Caco-2 (cell line): ENCODE measurements around the gene ELMO3. TPM values are rescaled to one million over a fixed set of nuclear protein-coding genes. Genes with fewer than 3 reads are reported as not detected.

Experiments
- BruUV-seq: library from RNA; stranded (reverse); fragments of 400-500 nt; replicated peaks from 2 replicates; lab custom pipeline; 2021; lab: Mats Ljungman, UMichigan
- CTCF ChIA-PET: fragments of 300-600 bp; sonication (Branson Sonifier 250); formaldehyde crosslinking; loops from one replicate; lab custom pipeline; 2022; ENCODE audit warnings: antibody characterized with exemption; lab: Charles Lee
- POLR2A ChIA-PET: fragments of 300-600 bp; sonication (Branson Sonifier 250); formaldehyde crosslinking; loops from one replicate; lab custom pipeline; 2022; ENCODE audit warnings: antibody characterized with exemption; lab: Charles Lee
- DNase-seq, 2 experiments: peaks; one replicate each; pipeline versions ENCODE4 v3.0.0 to v3.0.0-alpha.2; 2020 to 2022
- H3K27me3 ChIP-seq: replicated peaks from 2 replicates; pipeline ENCODE4 v1.6.0; 2011; ENCODE audit warnings: low read length; ENCODE audit not compliant: control insufficient read depth, insufficient read depth
- H3K36me3 ChIP-seq: 2 replicates; pipeline ENCODE4 v1.5.1; 2011; ENCODE audit warnings: low read length; ENCODE audit not compliant: control insufficient read depth, insufficient read depth
- H3K4me1 ChIP-seq: fragments of 250-450 bp; sonication (Bioruptor Pico); 2 replicates; pipeline ENCODE4 v1.5.1; 2020; ENCODE audit warnings: mild to moderate bottlenecking
- H3K4me3 ChIP-seq: 2 replicates; pipeline ENCODE4 v1.5.1; 2011; ENCODE audit warnings: low read depth, mild to moderate bottlenecking, control low read depth, low read length
- H3K9me3 ChIP-seq: fragments of 250-450 bp; sonication (Bioruptor Pico); 2 replicates; pipeline ENCODE4 v1.5.1; 2020; ENCODE audit warnings: mild to moderate bottlenecking, moderate library complexity
- H3K27ac Mint-ChIP-seq: one replicate; pipeline ENCODE4 v1.8.0; 2022; ENCODE audit warnings: mixed read lengths; ENCODE audit not compliant: unreplicated experiment
- H3K27me3 Mint-ChIP-seq: one replicate; pipeline ENCODE4 v1.8.0; 2022; ENCODE audit warnings: mixed read lengths; ENCODE audit not compliant: insufficient read depth, unreplicated experiment
- H3K36me3 Mint-ChIP-seq: one replicate; pipeline ENCODE4 v1.8.0; 2022; ENCODE audit warnings: mild to moderate bottlenecking, mixed read lengths; ENCODE audit not compliant: insufficient read depth, unreplicated experiment
- H3K4me1 Mint-ChIP-seq: one replicate; pipeline ENCODE4 v1.8.0; 2022; ENCODE audit warnings: low read depth, mixed read lengths; ENCODE audit not compliant: unreplicated experiment
- H3K4me3 Mint-ChIP-seq: one replicate; pipeline ENCODE4 v1.8.0; 2022; ENCODE audit warnings: mild to moderate bottlenecking, moderate library complexity, mixed read lengths; ENCODE audit not compliant: unreplicated experiment
- H3K9me3 Mint-ChIP-seq: one replicate; pipeline ENCODE4 v1.8.0; 2022; ENCODE audit warnings: mixed read lengths; ENCODE audit not compliant: unreplicated experiment
- CTCF ChIP-seq, 2 experiments: fragments of 200-600 bp in 1 of 2; IDR thresholded peaks; 1 replicate in 1 of 2; 2 replicates in 1 of 2; pipeline versions ENCODE4 v1.5.1 to v1.8.0; 2011 to 2022; ENCODE audit warnings: antibody characterized with exemption in 1 of 2, control low read depth in 1 of 2, inconsistent platforms in 1 of 2, low read depth in 1 of 2, low read length in 1 of 2, mild to moderate bottlenecking in 1 of 2, moderate library complexity in 1 of 2; ENCODE audit not compliant: insufficient read depth in 1 of 2, severe bottlenecking in 1 of 2, unreplicated experiment in 1 of 2
- intact Hi-C: fragments of 100-400 bp; cut with micrococcal nuclease; formaldehyde crosslinking; loops from one replicate; pipeline ENCODE4 v1.10.0; 2022; ENCODE audit not compliant: unreplicated experiment
- total RNA-seq: library from RNA; stranded (reverse); gene quantifications from 2 replicates; pipeline ENCODE4 v1.2.3, GENCODE V29; 2022

The ELMO3 gene
- total RNA-seq, 1 experiment from 2014 or later = 27.8 TPM

GRCh38 chr16:67208154-67208896, 9.4 kb downstream of the ELMO3 start:
- peaks cover 8% of the 10 kb centered on the region for H3K4me1 Mint-ChIP-seq
- peaks cover 30% of the 10 kb centered on the region for H3K36me3 Mint-ChIP-seq
- no peaks in the 10 kb centered on the region for H3K9me3 Mint-ChIP-seq
- TF ChIP-seq CTCF (IDR thresholded peaks at IDR 0.05; ENCODE audit: insufficient read depth in 1 of 2, low read depth in 1 of 2, low read length in 1 of 2, severe bottlenecking in 1 of 2, unreplicated experiment in 1 of 2) = no peak
- intact Hi-C loops = no loop called here
- no TSS peak for BruUV-seq
- H3K4me1 ChIP-seq = peaks cover 18% of the 10 kb centered on the region; the same call in 1 of the 2 replicates
- ChIA-PET CTCF (interaction anchor here (2.6 kb wide), 1 partner anchor 10 kb away, joined by 9 read pairs; the partner anchor contains the start of gene ELMO3), POLR2A (interaction anchor here (1.4 kb wide), 1 partner anchor 18 kb away, joined by 3 read pairs; the partner anchor contains the start of gene TMEM208)
- H3K9me3 ChIP-seq = no peaks in the 10 kb centered on the region
- H3K27ac Mint-ChIP-seq = no peak overlapping the region
- H3K27me3 ChIP-seq = no peaks in the 10 kb centered on the region
- DNase-seq = no peak
- no peak overlapping the region for H3K4me3 ChIP-seq
- H3K4me3 Mint-ChIP-seq = no peak overlapping the region
- no peaks in the 10 kb centered on the region; the same call in 1 of the 2 replicates for H3K36me3 ChIP-seq
- H3K27me3 Mint-ChIP-seq = no peaks in the 10 kb centered on the region

DNA sequence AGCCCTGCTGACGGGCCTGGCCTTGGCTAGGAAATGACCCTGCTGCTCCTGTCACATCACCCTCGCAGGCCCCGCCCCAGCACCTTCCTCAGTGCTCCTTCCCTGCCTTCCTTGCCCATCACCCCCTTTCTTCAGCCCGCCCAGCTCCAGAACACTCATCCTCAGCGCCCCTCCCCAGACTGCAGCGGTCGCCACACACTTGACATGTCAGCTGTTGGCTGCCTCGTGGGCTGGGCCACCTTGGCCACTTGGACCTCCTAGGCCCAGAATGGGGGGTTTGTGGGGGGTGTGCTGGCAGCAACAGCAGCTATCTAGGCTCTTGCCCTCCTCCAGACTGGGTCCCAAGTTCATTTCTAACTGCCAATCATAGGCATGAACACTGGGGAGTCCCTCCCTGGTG, 10.6 kb downstream of the ELMO3 start:
- peaks cover 8% of the 10 kb centered on the region for H3K4me1 Mint-ChIP-seq
- no TSS peak for BruUV-seq
- Histone ChIP-seq H3K4me3 (no peak overlapping the region), H3K9me3 (no peaks in the 10 kb centered on the region), H3K4me1 (peaks cover 28% of the 10 kb centered on the region; the same call in 1 of the 2 replicates), H3K36me3 (no peaks in the 10 kb centered on the region), H3K27me3 (no peaks in the 10 kb centered on the region)
- intact Hi-C loops = no loop called here
- ChIA-PET POLR2A (interaction anchor here (1.3 kb wide), 1 partner anchor 38 kb away, joined by 5 read pairs; the partner anchor contains the start of gene FHOD1), CTCF (interaction anchor here (1.1 to 2.6 kb wide), 2 partner anchors 11 to 37 kb away, joined by 3 to 9 read pairs; partner anchors contain the start of gene ELMO3)
- H3K9me3 Mint-ChIP-seq = no peaks in the 10 kb centered on the region
- H3K27ac Mint-ChIP-seq = no peak overlapping the region
- H3K27me3 Mint-ChIP-seq = no peaks in the 10 kb centered on the region
- peaks cover 30% of the 10 kb centered on the region for H3K36me3 Mint-ChIP-seq
- no peak overlapping the region for H3K4me3 Mint-ChIP-seq
- TF ChIP-seq CTCF (IDR thresholded peaks at IDR 0.05; ENCODE audit: insufficient read depth in 1 of 2, low read depth in 1 of 2, low read length in 1 of 2, severe bottlenecking in 1 of 2, unreplicated experiment in 1 of 2) = no peak
- no peak for DNase-seq

GRCh38 chr16:67210069-67210937, 11.4 kb downstream of the ELMO3 start:
- ChIA-PET POLR2A (interaction anchor here (1.3 kb wide), 1 partner anchor 37 kb away, joined by 5 read pairs; the partner anchor contains the start of gene FHOD1), CTCF (interaction anchor here (1.1 to 2.6 kb wide), 3 partner anchors 12 to 36 kb away, joined by 3 to 9 read pairs (median 5); partner anchors contain the start of gene ELMO3)
- Mint-ChIP-seq H3K36me3 (peaks cover 30% of the 10 kb centered on the region), H3K27me3 (no peaks in the 10 kb centered on the region), H3K4me3 (no peak overlapping the region), H3K27ac (no peak overlapping the region), H3K4me1 (peaks cover 8% of the 10 kb centered on the region), H3K9me3 (no peaks in the 10 kb centered on the region)
- intact Hi-C loops = no loop called here
- BruUV-seq = no TSS peak
- TF ChIP-seq CTCF (IDR thresholded peaks at IDR 0.05; ENCODE audit: insufficient read depth in 1 of 2, low read depth in 1 of 2, low read length in 1 of 2, severe bottlenecking in 1 of 2, unreplicated experiment in 1 of 2) = no peak
- H3K4me3 ChIP-seq = no peak overlapping the region
- H3K36me3 ChIP-seq = no peaks in the 10 kb centered on the region
- no peaks in the 10 kb centered on the region for H3K9me3 ChIP-seq
- peaks cover 28% of the 10 kb centered on the region; the same call in 1 of the 2 replicates for H3K4me1 ChIP-seq
- H3K27me3 ChIP-seq = no peaks in the 10 kb centered on the region
- no peak for DNase-seq
